ENCODE data around the gene GMPR2.

GMPR2 gene

DNA sequence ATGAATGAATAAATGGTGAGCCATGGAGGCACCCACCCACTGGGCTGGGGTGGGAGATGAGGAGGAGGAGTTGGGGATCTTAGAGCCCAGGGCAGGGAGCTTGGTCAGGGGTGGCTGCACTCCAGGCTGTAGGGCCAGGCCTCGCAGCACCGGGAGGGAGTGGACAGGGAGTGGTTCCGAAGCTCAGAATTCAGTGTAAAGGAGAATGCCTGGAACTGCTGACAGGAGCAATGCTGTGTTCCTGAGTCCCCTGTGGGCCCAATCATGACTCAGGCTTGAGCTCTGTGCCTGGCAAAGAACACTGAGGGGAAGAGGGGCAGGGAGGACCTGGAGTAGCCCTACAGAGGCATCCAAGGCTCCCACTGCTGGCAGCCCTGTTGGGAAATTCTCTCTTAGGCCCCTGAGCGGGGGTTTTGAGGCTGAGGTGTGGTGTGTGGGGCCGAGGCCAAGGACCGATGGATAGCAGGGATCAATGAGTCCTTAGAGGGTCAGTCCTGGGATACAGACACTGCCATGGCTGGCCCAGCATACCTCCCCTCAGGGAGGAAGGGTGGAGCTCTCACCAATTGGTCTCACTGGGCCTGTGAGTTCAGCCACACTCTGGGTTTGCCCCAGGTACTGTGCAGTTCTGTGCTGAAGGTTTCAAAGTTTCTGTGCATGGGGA lies 48.2 kb downstream of the GMPR2 start:
- no peak for DNase-seq (ENCODE audit: low read depth)
- no peak overlapping the region for H3K4me3 ChIP-seq (ENCODE audit: control insufficient read depth, low read depth, low read length)
- TF ChIP-seq, protein P1, sequence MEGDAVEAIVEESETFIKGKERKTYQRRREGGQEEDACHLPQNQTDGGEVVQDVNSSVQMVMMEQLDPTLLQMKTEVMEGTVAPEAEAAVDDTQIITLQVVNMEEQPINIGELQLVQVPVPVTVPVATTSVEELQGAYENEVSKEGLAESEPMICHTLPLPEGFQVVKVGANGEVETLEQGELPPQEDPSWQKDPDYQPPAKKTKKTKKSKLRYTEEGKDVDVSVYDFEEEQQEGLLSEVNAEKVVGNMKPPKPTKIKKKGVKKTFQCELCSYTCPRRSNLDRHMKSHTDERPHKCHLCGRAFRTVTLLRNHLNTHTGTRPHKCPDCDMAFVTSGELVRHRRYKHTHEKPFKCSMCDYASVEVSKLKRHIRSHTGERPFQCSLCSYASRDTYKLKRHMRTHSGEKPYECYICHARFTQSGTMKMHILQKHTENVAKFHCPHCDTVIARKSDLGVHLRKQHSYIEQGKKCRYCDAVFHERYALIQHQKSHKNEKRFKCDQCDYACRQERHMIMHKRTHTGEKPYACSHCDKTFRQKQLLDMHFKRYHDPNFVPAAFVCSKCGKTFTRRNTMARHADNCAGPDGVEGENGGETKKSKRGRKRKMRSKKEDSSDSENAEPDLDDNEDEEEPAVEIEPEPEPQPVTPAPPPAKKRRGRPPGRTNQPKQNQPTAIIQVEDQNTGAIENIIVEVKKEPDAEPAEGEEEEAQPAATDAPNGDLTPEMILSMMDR (IDR thresholded peaks at IDR 0.05; ENCODE audit: control insufficient read depth, insufficient read depth, low read depth, low read length, missing control alignments): no peak

- TF ChIP-seq, protein P1 (IDR thresholded peaks at IDR 0.05; ENCODE audit: control insufficient read depth, insufficient read depth, low read depth, low read length, missing control alignments): no peak
- DNase-seq (ENCODE audit: low read depth): no peak
Measured at GRCh38 chr14:24281636-24282035, 48.9 kb downstream of the GMPR2 start.

GRCh38 chr14:24282736-24283135 lies 50.0 kb downstream of the GMPR2 start:
- H3K4me3 ChIP-seq (ENCODE audit: control insufficient read depth, low read depth, low read length): no peak overlapping the region
- TF ChIP-seq, protein P1 (IDR thresholded peaks at IDR 0.05; ENCODE audit: control insufficient read depth, insufficient read depth, low read depth, low read length, missing control alignments): no peak
- DNase-seq (ENCODE audit: low read depth): no peak

More at GRCh38 chr14:24281636-24282035, 48.9 kb downstream of the GMPR2 start:
- no peak overlapping the region for H3K4me3 ChIP-seq (ENCODE audit: control insufficient read depth, low read depth, low read length)

DNA sequence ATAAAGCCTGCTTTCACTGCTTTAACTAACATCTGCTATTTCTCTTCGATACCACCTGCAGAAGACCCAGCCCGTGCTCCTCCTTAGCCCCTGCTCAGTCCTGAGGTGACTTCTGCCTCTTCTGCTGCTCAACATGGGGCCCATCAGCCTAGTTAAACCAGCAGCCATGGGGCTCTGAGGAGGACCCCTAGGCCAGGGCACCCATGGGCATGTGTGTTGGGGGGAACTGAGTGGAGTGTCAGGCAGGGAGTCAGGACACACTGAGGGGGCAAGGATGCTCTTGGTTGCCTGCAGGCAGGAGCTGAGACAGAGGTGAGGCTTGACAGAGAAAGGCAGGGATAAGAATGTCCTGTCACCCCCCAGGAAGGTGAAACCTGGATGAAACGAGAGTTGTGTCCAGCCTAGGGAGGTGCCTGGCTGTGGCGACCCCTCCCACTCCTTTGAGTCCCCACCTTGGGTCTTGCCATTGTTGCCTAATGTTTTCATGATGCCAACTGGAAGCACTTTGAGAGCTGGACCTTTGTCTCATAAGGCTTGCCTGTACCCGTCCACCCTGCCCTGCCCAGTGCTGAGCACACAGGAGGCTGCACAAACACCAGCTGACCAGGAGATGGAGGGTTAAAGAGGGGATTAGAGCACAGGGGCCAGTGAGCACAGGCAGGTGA lies 51.2 kb downstream of the GMPR2 start:
- no peak overlapping the region for H3K4me3 ChIP-seq (ENCODE audit: control insufficient read depth, low read depth, low read length)
- no peak for DNase-seq (ENCODE audit: low read depth)

GRCh38 chr14:24284501-24285035 lies 51.8 kb downstream of the GMPR2 start:
- TF ChIP-seq, protein P1 (IDR thresholded peaks at IDR 0.05; ENCODE audit: control insufficient read depth, insufficient read depth, low read depth, low read length, missing control alignments): no peak
- H3K4me3 ChIP-seq (ENCODE audit: control insufficient read depth, low read depth, low read length): no peak overlapping the region
- no peak for DNase-seq (ENCODE audit: low read depth)

More for the DNA sequence above, 51.2 kb downstream of the GMPR2 start:
- TF ChIP-seq, protein P1 (IDR thresholded peaks at IDR 0.05; ENCODE audit: control insufficient read depth, insufficient read depth, low read depth, low read length, missing control alignments): no peak

- DNase-seq (ENCODE audit: low read depth): no peak
- TF ChIP-seq, protein P1 (IDR thresholded peaks at IDR 0.05; ENCODE audit: control insufficient read depth, insufficient read depth, low read depth, low read length, missing control alignments): no peak
- no peak overlapping the region for H3K4me3 ChIP-seq (ENCODE audit: control insufficient read depth, low read depth, low read length)
Measured at GRCh38 chr14:24285351-24285750, 52.6 kb downstream of the GMPR2 start.

All from AG09309 (cell line).